ENCODE results near the gene SCN1B.

- TF ChIP-seq CTCF (IDR thresholded peaks at IDR 0.05) (no peak), POLR2A (IDR thresholded peaks at IDR 0.05) (no peak)
These were observed 46.0 kb upstream of the SCN1B start for GRCh38 chr19:34984287-34984686.
